ENCODE data around the gene MVP. TPM values are rescaled to one million over a fixed set of nuclear protein-coding genes. Genes with fewer than 3 reads are reported as not detected.

The MVP gene
- total RNA-seq, 1 experiment from 2014 or later = 75.1 TPM

- Histone ChIP-seq H4K20me1 (ENCODE audit: insufficient read depth) (no peaks in the 10 kb centered on the region), H3K9ac (ENCODE audit: low read length) (no peak overlapping the region), H2AFZ (ENCODE audit: low read depth, low read length, poor library complexity, severe bottlenecking) (no peak overlapping the region), H3K27ac (ENCODE audit: low read depth, low read length) (no peak overlapping the region), H3K4me3 (replicated peaks in 1 of 2; ENCODE audit: low read depth in 1 of 2, low read length in 2 of 2) (no peak overlapping the region), H3K9me3 (ENCODE audit: control insufficient read depth in 1 of 2, insufficient read depth in 1 of 2, low read depth in 1 of 2, low read length in 2 of 2) (no peaks in the 10 kb centered on the region), H3K9me2 (ENCODE audit: insufficient read depth) (no peaks in the 10 kb centered on the region), H3K79me2 (ENCODE audit: insufficient read depth, low read length) (no peaks in the 10 kb centered on the region), H3K4me2 (ENCODE audit: low read length) (no peak overlapping the region), H3K36me3 (ENCODE audit: control insufficient read depth in 1 of 2, insufficient read depth in 2 of 2, low read length in 2 of 2) (peaks cover 0 to 4% of the 10 kb centered on the region in 2 experiments; a peak in 2 of 4 replicates), H3K4me1 (ENCODE audit: control insufficient read depth in 1 of 2, insufficient read depth in 2 of 2, low read length in 2 of 2) (peaks cover 0 to 6% of the 10 kb centered on the region in 2 experiments; a peak in 2 of 4 replicates), H3K27me3 (ENCODE audit: insufficient read depth, low read length) (no peaks in the 10 kb centered on the region)
- ChIA-PET POLR2A (no interaction called here), CTCF (interaction anchor here (2.5 kb wide), 1 partner anchor 8 kb away, joined by 12 read pairs; no protein-coding TSS in a partner anchor), RAD21 (ENCODE audit: low non-redundant PET in 1 of 2, low total read pairs in 2 of 2, uncharacterized antibody in 2 of 2, unreplicated experiment in 2 of 2) (no interaction called here)
- DNase-seq (ENCODE audit: low read depth, low spot score) (no peak), ATAC-seq (no peak)
- TF ChIP-seq CBX3 (IDR thresholded peaks at IDR 0.05; ENCODE audit: low read depth) (no peak), YY1 (IDR thresholded peaks at IDR 0.05; ENCODE audit: extremely low read depth, insufficient replicate concordance, low read depth, low read length) (no peak), POLR2A (IDR thresholded peaks at IDR 0.05; ENCODE audit: borderline replicate concordance, extremely low read depth, insufficient read depth, insufficient read length) (no peak), MAX (IDR thresholded peaks at IDR 0.05) (no peak), EZH2phosphoT487 (IDR thresholded peaks at IDR 0.05; ENCODE audit: borderline replicate concordance) (no peak), SRF (IDR thresholded peaks at IDR 0.05; ENCODE audit: low read depth) (no peak)
- BruUV-seq (replicated peaks) = no TSS peak
- intact Hi-C loops (cut with micrococcal nuclease) = no loop called here
Measured at GRCh38 chr16:29840240-29840639, 20.0 kb downstream of the MVP start.

- POLR2A ChIA-PET = interaction anchor here (0.6 kb wide), 1 partner anchor 12 kb away, joined by 3 read pairs; no protein-coding TSS in a partner anchor
- RAD21 ChIA-PET (ENCODE audit: low non-redundant PET in 1 of 2, low total read pairs in 2 of 2, uncharacterized antibody in 2 of 2, unreplicated experiment in 2 of 2) = interaction anchor here in 1 of 2 experiments (0.8 kb wide), 1 partner anchor 26 kb away, joined by 4 read pairs; the partner anchor contains the start of gene PAGR1
- H2AFZ ChIP-seq (ENCODE audit: low read depth, low read length, poor library complexity, severe bottlenecking) = no peak overlapping the region
- no TSS peak for BruUV-seq (replicated peaks)
- DNase-seq (ENCODE audit: low read depth, low spot score) (no peak), ATAC-seq (no peak)
- no peak overlapping the region for H3K27ac ChIP-seq (ENCODE audit: low read depth, low read length)
- TF ChIP-seq MAX (IDR thresholded peaks at IDR 0.05) (no peak), TCF7L2 (IDR thresholded peaks at IDR 0.05; ENCODE audit: borderline replicate concordance, extremely low read depth, insufficient read depth, insufficient read length) (no peak), CTCF (IDR thresholded peaks at IDR 0.05 in 2 of 3, conservative IDR thresholded peaks at IDR 0.05 in 1 of 3; ENCODE audit: borderline replicate concordance in 1 of 3, insufficient read depth in 1 of 3, low read depth in 2 of 3, low read length in 2 of 3) (no peak), FOSL1 (IDR thresholded peaks at IDR 0.05; ENCODE audit: low read depth) (no peak), JUND (IDR thresholded peaks at IDR 0.05) (no peak), REST (IDR thresholded peaks at IDR 0.05; ENCODE audit: low read depth) (no peak)
- TF ChIP-seq, protein P1, sequence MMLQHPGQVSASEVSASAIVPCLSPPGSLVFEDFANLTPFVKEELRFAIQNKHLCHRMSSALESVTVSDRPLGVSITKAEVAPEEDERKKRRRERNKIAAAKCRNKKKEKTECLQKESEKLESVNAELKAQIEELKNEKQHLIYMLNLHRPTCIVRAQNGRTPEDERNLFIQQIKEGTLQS (IDR thresholded peaks at IDR 0.05) = no peak
- no peak overlapping the region for H3K9ac ChIP-seq (ENCODE audit: low read length)
- no peaks in the 10 kb centered on the region for H4K20me1 ChIP-seq (ENCODE audit: insufficient read depth)
- H3K36me3 ChIP-seq (ENCODE audit: control insufficient read depth in 1 of 2, insufficient read depth in 2 of 2, low read length in 2 of 2) = peaks cover 0 to 4% of the 10 kb centered on the region in 2 experiments; a peak in 2 of 4 replicates
- no peaks in the 10 kb centered on the region for H3K79me2 ChIP-seq (ENCODE audit: insufficient read depth, low read length)
- H3K27me3 ChIP-seq (ENCODE audit: insufficient read depth, low read length) = no peaks in the 10 kb centered on the region
- intact Hi-C loops (cut with micrococcal nuclease) = no loop called here
- H3K9me3 ChIP-seq (ENCODE audit: control insufficient read depth in 1 of 2, insufficient read depth in 1 of 2, low read depth in 1 of 2, low read length in 2 of 2) = no peaks in the 10 kb centered on the region
- no peak overlapping the region for H3K4me2 ChIP-seq (ENCODE audit: low read length)
- H3K4me3 ChIP-seq (replicated peaks in 1 of 2; ENCODE audit: low read depth in 1 of 2, low read length in 2 of 2) = no peak overlapping the region
- CTCF ChIA-PET = no interaction called here
- H3K4me1 ChIP-seq (ENCODE audit: control insufficient read depth in 1 of 2, insufficient read depth in 2 of 2, low read length in 2 of 2) = no peaks in the 10 kb centered on the region
- H3K9me2 ChIP-seq (ENCODE audit: insufficient read depth) = no peaks in the 10 kb centered on the region
Measured at GRCh38 chr16:29841631-29842030, 21.4 kb downstream of the MVP start.

Data from HCT116 (cell line).